ENCODE results near the gene ATP2A1. TPM values are rescaled to one million over a fixed set of nuclear protein-coding genes. Genes with fewer than 3 reads are reported as not detected.

The ATP2A1 gene
- total and polyA plus RNA-seq, 5 donors from 2014 or later, result 1.4 TPM; not detected in 4

GRCh38 chr16:28837672-28838557, 40.4 kb upstream of the ATP2A1 start:
- Histone ChIP-seq H3K27ac (ENCODE audit: insufficient read depth, low read length, poor library complexity, severe bottlenecking) (no peak overlapping the region), H3K4me1 (ENCODE audit: control insufficient read depth, insufficient read depth, low read length, poor library complexity, severe bottlenecking) (no peaks in the 10 kb centered on the region), H3K4me3 (ENCODE audit: low read depth, low read length) (no peak overlapping the region), H3K27me3 (ENCODE audit: control insufficient read depth, insufficient read depth, low read length) (no peaks in the 10 kb centered on the region), H3K36me3 (ENCODE audit: control insufficient read depth, insufficient read depth, low read length) (peaks cover 61% of the 10 kb centered on the region), H3K9me3 (ENCODE audit: control insufficient read depth in 2 of 2, low read length in 2 of 2) (no peaks in the 10 kb centered on the region)
- peaks cover 0 to 8% (median 3%) of the 10 kb centered on the region in 4 donors for H3K4me1 Mint-ChIP-seq
- no peak for DNase-seq
- H3K36me3 Mint-ChIP-seq, result peaks cover 33% of the 10 kb centered on the region
- no peak overlapping the region for H3K27ac Mint-ChIP-seq
- no peak for ATAC-seq (ENCODE audit: low read depth in 2 of 2)
- H3K9me3 Mint-ChIP-seq, result no peaks in the 10 kb centered on the region
- peak overlapping the region in 2 of 4 donors; percentile 8 to 13 for H3K4me3 Mint-ChIP-seq
- H3K27me3 Mint-ChIP-seq, result no peaks in the 10 kb centered on the region

- peaks cover 34% of the 10 kb centered on the region for H3K36me3 Mint-ChIP-seq
- H3K4me1 ChIP-seq (ENCODE audit: control insufficient read depth, insufficient read depth, low read length, poor library complexity, severe bottlenecking), result no peaks in the 10 kb centered on the region
- no peak overlapping the region for H3K27ac ChIP-seq (ENCODE audit: insufficient read depth, low read length, poor library complexity, severe bottlenecking)
- DNase-seq, result no peak
- no peaks in the 10 kb centered on the region for H3K9me3 ChIP-seq (ENCODE audit: control insufficient read depth in 2 of 2, low read length in 2 of 2)
- no peaks in the 10 kb centered on the region for H3K27me3 ChIP-seq (ENCODE audit: control insufficient read depth, insufficient read depth, low read length)
- no peaks in the 10 kb centered on the region for H3K27me3 Mint-ChIP-seq
- peaks cover 0 to 10% (median 3%) of the 10 kb centered on the region in 4 donors for H3K4me1 Mint-ChIP-seq
- no peak overlapping the region for H3K27ac Mint-ChIP-seq
- no peaks in the 10 kb centered on the region for H3K9me3 Mint-ChIP-seq
- H3K36me3 ChIP-seq (ENCODE audit: control insufficient read depth, insufficient read depth, low read length), result peaks cover 61% of the 10 kb centered on the region
- H3K4me3 ChIP-seq (ENCODE audit: low read depth, low read length), result no peak overlapping the region
- no peak for ATAC-seq (ENCODE audit: low read depth in 2 of 2)
- peak overlapping the region in 2 of 4 donors; percentile 8 to 13 for H3K4me3 Mint-ChIP-seq
Measured at GRCh38 chr16:28838558-28838918, 39.8 kb upstream of the ATP2A1 start.

GRCh38 chr16:28839004-28839639, 39.2 kb upstream of the ATP2A1 start:
- H3K36me3 ChIP-seq (ENCODE audit: control insufficient read depth, insufficient read depth, low read length), result peaks cover 61% of the 10 kb centered on the region
- DNase-seq, result no peak
- no peaks in the 10 kb centered on the region for H3K9me3 Mint-ChIP-seq
- H3K4me3 Mint-ChIP-seq, result peak overlapping the region in 2 of 4 donors; percentile 13 to 79
- no peaks in the 10 kb centered on the region for H3K27me3 ChIP-seq (ENCODE audit: control insufficient read depth, insufficient read depth, low read length)
- H3K9me3 ChIP-seq (ENCODE audit: control insufficient read depth in 2 of 2, low read length in 2 of 2), result no peaks in the 10 kb centered on the region
- H3K36me3 Mint-ChIP-seq, result peaks cover 29% of the 10 kb centered on the region
- H3K27me3 Mint-ChIP-seq, result no peaks in the 10 kb centered on the region
- no peak overlapping the region for H3K4me3 ChIP-seq (ENCODE audit: low read depth, low read length)
- H3K4me1 Mint-ChIP-seq, result peaks cover 0 to 10% (median 4%) of the 10 kb centered on the region in 4 donors
- H3K4me1 ChIP-seq (ENCODE audit: control insufficient read depth, insufficient read depth, low read length, poor library complexity, severe bottlenecking), result no peaks in the 10 kb centered on the region
- peak overlapping the region in 1 of 3 donors; percentile 52 for H3K27ac Mint-ChIP-seq
- no peak overlapping the region for H3K27ac ChIP-seq (ENCODE audit: insufficient read depth, low read length, poor library complexity, severe bottlenecking)
- ATAC-seq (ENCODE audit: low read depth in 2 of 2), result no peak

GRCh38 chr16:28839899-28840298, 38.4 kb upstream of the ATP2A1 start:
- Histone ChIP-seq H3K27me3 (ENCODE audit: control insufficient read depth, insufficient read depth, low read length) (no peaks in the 10 kb centered on the region), H3K9me3 (ENCODE audit: control insufficient read depth in 2 of 2, low read length in 2 of 2) (no peaks in the 10 kb centered on the region), H3K4me1 (ENCODE audit: control insufficient read depth, insufficient read depth, low read length, poor library complexity, severe bottlenecking) (peaks cover 5% of the 10 kb centered on the region), H3K36me3 (ENCODE audit: control insufficient read depth, insufficient read depth, low read length) (peaks cover 60% of the 10 kb centered on the region), H3K4me3 (ENCODE audit: low read depth, low read length) (no peak overlapping the region), H3K27ac (ENCODE audit: insufficient read depth, low read length, poor library complexity, severe bottlenecking) (no peak overlapping the region)
- ATAC-seq (ENCODE audit: low read depth in 2 of 2) (no peak), DNase-seq (no peak)
- Mint-ChIP-seq H3K9me3 (no peaks in the 10 kb centered on the region), H3K4me1 (peaks cover 0 to 12% (median 8%) of the 10 kb centered on the region in 4 donors), H3K4me3 (no peak overlapping the region), H3K36me3 (peaks cover 26% of the 10 kb centered on the region), H3K27me3 (no peaks in the 10 kb centered on the region), H3K27ac (peak overlapping the region in 1 of 3 donors; percentile 28)

GRCh38 chr16:28842696-28843095, 35.6 kb upstream of the ATP2A1 start:
- H3K36me3 Mint-ChIP-seq, result peaks cover 26% of the 10 kb centered on the region
- no peaks in the 10 kb centered on the region for H3K9me3 Mint-ChIP-seq
- H3K4me3 ChIP-seq (ENCODE audit: low read depth, low read length), result no peak overlapping the region
- H3K4me1 ChIP-seq (ENCODE audit: control insufficient read depth, insufficient read depth, low read length, poor library complexity, severe bottlenecking), result peaks cover 26% of the 10 kb centered on the region
- H3K36me3 ChIP-seq (ENCODE audit: control insufficient read depth, insufficient read depth, low read length), result peaks cover 38% of the 10 kb centered on the region
- H3K9me3 ChIP-seq (ENCODE audit: control insufficient read depth in 2 of 2, low read length in 2 of 2), result no peaks in the 10 kb centered on the region
- H3K27me3 Mint-ChIP-seq, result no peaks in the 10 kb centered on the region
- DNase-seq (no peak), ATAC-seq (ENCODE audit: low read depth in 2 of 2) (no peak)
- no peak overlapping the region for H3K27ac Mint-ChIP-seq
- H3K27ac ChIP-seq (ENCODE audit: insufficient read depth, low read length, poor library complexity, severe bottlenecking), result no peak overlapping the region
- peak overlapping the region in 2 of 4 donors; percentile 67 to 91 for H3K4me3 Mint-ChIP-seq
- H3K27me3 ChIP-seq (ENCODE audit: control insufficient read depth, insufficient read depth, low read length), result no peaks in the 10 kb centered on the region
- peaks cover 4 to 37% (median 22%) of the 10 kb centered on the region in 4 donors for H3K4me1 Mint-ChIP-seq

- peak overlapping the region in 3 of 4 donors; percentile 32 to 91 (median 41) for H3K4me3 Mint-ChIP-seq
- DNase-seq (no peak), ATAC-seq (ENCODE audit: low read depth in 2 of 2) (no peak)
- H3K9me3 ChIP-seq (ENCODE audit: control insufficient read depth in 2 of 2, low read length in 2 of 2), result no peaks in the 10 kb centered on the region
- H3K4me1 ChIP-seq (ENCODE audit: control insufficient read depth, insufficient read depth, low read length, poor library complexity, severe bottlenecking), result peaks cover 26% of the 10 kb centered on the region
- peaks cover 4 to 37% (median 19%) of the 10 kb centered on the region in 4 donors for H3K4me1 Mint-ChIP-seq
- H3K4me3 ChIP-seq (ENCODE audit: low read depth, low read length), result no peak overlapping the region
- no peaks in the 10 kb centered on the region for H3K27me3 Mint-ChIP-seq
- peak overlapping the region in 1 of 3 donors; percentile 9 for H3K27ac Mint-ChIP-seq
- peaks cover 21% of the 10 kb centered on the region for H3K36me3 Mint-ChIP-seq
- no peaks in the 10 kb centered on the region for H3K27me3 ChIP-seq (ENCODE audit: control insufficient read depth, insufficient read depth, low read length)
- peaks cover 33% of the 10 kb centered on the region for H3K36me3 ChIP-seq (ENCODE audit: control insufficient read depth, insufficient read depth, low read length)
- H3K9me3 Mint-ChIP-seq, result no peaks in the 10 kb centered on the region
- no peak overlapping the region for H3K27ac ChIP-seq (ENCODE audit: insufficient read depth, low read length, poor library complexity, severe bottlenecking)
Measured at GRCh38 chr16:28843766-28844165, 34.5 kb upstream of the ATP2A1 start.

GRCh38 chr16:28844226-28844885, 33.9 kb upstream of the ATP2A1 start:
- H3K36me3 Mint-ChIP-seq, result peaks cover 21% of the 10 kb centered on the region

More at GRCh38 chr16:28844226-28844885, 33.9 kb upstream of the ATP2A1 start:
- Mint-ChIP-seq H3K27ac (peak overlapping the region; percentile 67 to 97 (median 82)), H3K4me1 (peaks cover 4 to 37% (median 18%) of the 10 kb centered on the region in 4 donors), H3K4me3 (peak overlapping the region; percentile 69 to 94 (median 86)), H3K27me3 (no peaks in the 10 kb centered on the region), H3K9me3 (no peaks in the 10 kb centered on the region)
- Histone ChIP-seq H3K9me3 (ENCODE audit: control insufficient read depth in 2 of 2, low read length in 2 of 2) (no peaks in the 10 kb centered on the region), H3K27me3 (ENCODE audit: control insufficient read depth, insufficient read depth, low read length) (no peaks in the 10 kb centered on the region), H3K4me3 (ENCODE audit: low read depth, low read length) (no peak overlapping the region), H3K36me3 (ENCODE audit: control insufficient read depth, insufficient read depth, low read length) (peaks cover 33% of the 10 kb centered on the region), H3K27ac (ENCODE audit: insufficient read depth, low read length, poor library complexity, severe bottlenecking) (peak overlapping the region; percentile 86), H3K4me1 (ENCODE audit: control insufficient read depth, insufficient read depth, low read length, poor library complexity, severe bottlenecking) (peaks cover 26% of the 10 kb centered on the region)
- ATAC-seq (ENCODE audit: low read depth in 2 of 2) (no peak), DNase-seq (no peak)
